ENCODE measurements around the gene CDC42SE2. TPM values are rescaled to one million over a fixed set of nuclear protein-coding genes. Genes with fewer than 3 reads are reported as not detected.

CDC42SE2 gene
- polyA plus RNA-seq, 1 donor from 2014 or later: 48.2 TPM

- no peaks in the 10 kb centered on the region for H3K27me3 ChIP-seq (ENCODE audit: insufficient read depth, low read depth, low read length)
- no peaks in the 10 kb centered on the region for H3F3A ChIP-seq (ENCODE audit: insufficient read depth, low read length, poor library complexity, severe bottlenecking)
- no peak overlapping the region for H3K4me2 ChIP-seq (ENCODE audit: low read length)
- H2AFZ ChIP-seq (ENCODE audit: low read depth, low read length): no peak overlapping the region
- no peaks in the 10 kb centered on the region for H3K9me2 ChIP-seq (ENCODE audit: insufficient read depth, low read length)
- TF ChIP-seq POLR2AphosphoS5 (IDR thresholded peaks at IDR 0.05): no peak
- no peak for TF ChIP-seq EP300 (conservative IDR thresholded peaks at IDR 0.05; ENCODE audit: poor library complexity, severe bottlenecking)
- TF ChIP-seq EZH2 (IDR thresholded peaks at IDR 0.05; ENCODE audit: borderline replicate concordance, insufficient read depth, low read length, poor library complexity, severe bottlenecking): no peak
- TF ChIP-seq REST (IDR thresholded peaks at IDR 0.05; ENCODE audit: borderline replicate concordance): no peak
- no peak for TF ChIP-seq MXI1 (conservative IDR thresholded peaks at IDR 0.05; ENCODE audit: poor library complexity, severe bottlenecking)
- TF ChIP-seq CTCF (IDR thresholded peaks at IDR 0.05; ENCODE audit: poor library complexity, severe bottlenecking): no peak
- TF ChIP-seq SMC3 (conservative IDR thresholded peaks at IDR 0.05; ENCODE audit: poor library complexity): no peak
- no peak for TF ChIP-seq TAF1 (IDR thresholded peaks at IDR 0.05; ENCODE audit: low read depth)
- TF ChIP-seq RAD21 (conservative IDR thresholded peaks at IDR 0.05): no peak
- H3K36me3 ChIP-seq (ENCODE audit: insufficient read depth, low read length): peaks cover 12% of the 10 kb centered on the region
- H3K4me3 ChIP-seq (ENCODE audit: low read length): no peak overlapping the region
- H3K79me2 ChIP-seq (replicated peaks; ENCODE audit: insufficient read depth, low read length): no peaks in the 10 kb centered on the region
- H3K9me3 ChIP-seq (ENCODE audit: low read length): no peaks in the 10 kb centered on the region
- H3K9ac ChIP-seq (ENCODE audit: low read length): no peak overlapping the region
- no peaks in the 10 kb centered on the region for H4K20me1 ChIP-seq (ENCODE audit: insufficient read depth)
- no peak overlapping the region for H3K27ac ChIP-seq (ENCODE audit: low read length)
These were observed 162.2 kb downstream of the CDC42SE2 start for GRCh38 chr5:131426011-131426410.

GRCh38 chr5:131430794-131431193 is 166.9 kb downstream of the CDC42SE2 start:
- H4K20me1 ChIP-seq (ENCODE audit: insufficient read depth): no peaks in the 10 kb centered on the region
- H3K4me2 ChIP-seq (ENCODE audit: low read length): no peak overlapping the region
- peaks cover 14% of the 10 kb centered on the region for H3K36me3 ChIP-seq (ENCODE audit: insufficient read depth, low read length)
- no peak overlapping the region for H3K4me3 ChIP-seq (ENCODE audit: low read length)
- TF ChIP-seq POLR2AphosphoS5 (IDR thresholded peaks at IDR 0.05) (no peak), RAD21 (conservative IDR thresholded peaks at IDR 0.05) (no peak), TAF1 (IDR thresholded peaks at IDR 0.05; ENCODE audit: low read depth) (no peak), EP300 (conservative IDR thresholded peaks at IDR 0.05; ENCODE audit: poor library complexity, severe bottlenecking) (no peak), MXI1 (conservative IDR thresholded peaks at IDR 0.05; ENCODE audit: poor library complexity, severe bottlenecking) (no peak), REST (IDR thresholded peaks at IDR 0.05; ENCODE audit: borderline replicate concordance) (no peak), EZH2 (IDR thresholded peaks at IDR 0.05; ENCODE audit: borderline replicate concordance, insufficient read depth, low read length, poor library complexity, severe bottlenecking) (no peak), CTCF (IDR thresholded peaks at IDR 0.05; ENCODE audit: poor library complexity, severe bottlenecking) (no peak), SMC3 (conservative IDR thresholded peaks at IDR 0.05; ENCODE audit: poor library complexity) (no peak)
- no peaks in the 10 kb centered on the region for H3K79me2 ChIP-seq (replicated peaks; ENCODE audit: insufficient read depth, low read length)
- no peaks in the 10 kb centered on the region for H3K9me2 ChIP-seq (ENCODE audit: insufficient read depth, low read length)
- no peaks in the 10 kb centered on the region for H3F3A ChIP-seq (ENCODE audit: insufficient read depth, low read length, poor library complexity, severe bottlenecking)
- no peaks in the 10 kb centered on the region for H3K9me3 ChIP-seq (ENCODE audit: low read length)
- H3K27me3 ChIP-seq (ENCODE audit: insufficient read depth, low read depth, low read length): no peaks in the 10 kb centered on the region
- no peak overlapping the region for H3K9ac ChIP-seq (ENCODE audit: low read length)
- H2AFZ ChIP-seq (ENCODE audit: low read depth, low read length): no peak overlapping the region
- H3K27ac ChIP-seq (ENCODE audit: low read length): no peak overlapping the region

Measured in neural cell (in vitro differentiated cells).